Neural cell (in vitro differentiated cells): ENCODE measurements around the gene SLC39A2. TPM values are rescaled to one million over a fixed set of nuclear protein-coding genes. Genes with fewer than 3 reads are reported as not detected.

Experiments used
- H2AFZ ChIP-seq: fragments of 200-600, 300-800 bp; sonication (generic), shearing (Covaris generic); 2 replicates; pipeline ENCODE4 v1.6.0; 2014; ENCODE audit warnings: low read depth, mild to moderate bottlenecking, antibody characterized with exemption, low read length, moderate library complexity
- H3F3A ChIP-seq: fragments of 200-600 bp; shearing (Covaris generic); 2 replicates; pipeline ENCODE4 v1.6.1; 2016; ENCODE audit warnings: mild to moderate bottlenecking, moderate library complexity, mixed read lengths, antibody characterized with exemption, low read length; ENCODE audit not compliant: insufficient read depth, poor library complexity, severe bottlenecking
- H3K27ac ChIP-seq: fragments of 200-600, 300-800 bp; sonication (generic), shearing (Covaris generic); 2 replicates; pipeline ENCODE4 v1.5.1; 2014; ENCODE audit warnings: mild to moderate bottlenecking, low read length, moderate library complexity
- H3K27me3 ChIP-seq: fragments of 300-800, 200-600 bp; sonication (generic), shearing (Covaris generic); 2 replicates; pipeline ENCODE4 v1.6.0; 2014; ENCODE audit warnings: mild to moderate bottlenecking, low read depth, low read length, moderate library complexity; ENCODE audit not compliant: insufficient read depth
- H3K36me3 ChIP-seq: fragments of 300-800, 200-600 bp; sonication (generic), shearing (Covaris generic); 2 replicates; pipeline ENCODE4 v1.5.1; 2014; ENCODE audit warnings: mild to moderate bottlenecking, antibody characterized with exemption, low read length, moderate library complexity; ENCODE audit not compliant: insufficient read depth
- H3K4me2 ChIP-seq: fragments of 300-800, 200-600 bp; sonication (generic), shearing (Covaris generic); 2 replicates; pipeline ENCODE4 v1.6.0; 2014; ENCODE audit warnings: mild to moderate bottlenecking, low read length
- H3K4me3 ChIP-seq: fragments of 300-800, 200-600 bp; sonication (generic), shearing (Covaris generic); 2 replicates; pipeline ENCODE4 v1.5.1; 2014; ENCODE audit warnings: mild to moderate bottlenecking, low read length, moderate library complexity
- H3K79me2 ChIP-seq: fragments of 200-600 bp; shearing (Covaris generic); replicated peaks from 2 replicates; pipeline ENCODE4 v1.6.0; 2014; ENCODE audit warnings: mild to moderate bottlenecking, low read length, moderate library complexity; ENCODE audit not compliant: insufficient read depth
- H3K9ac ChIP-seq: fragments of 300-800, 200-600 bp; sonication (generic), shearing (Covaris generic); 2 replicates; pipeline ENCODE4 v1.6.1; 2016; ENCODE audit warnings: mild to moderate bottlenecking, low read length, mixed read lengths
- H3K9me2 ChIP-seq: fragments of 200-600 bp; shearing (Covaris generic); 2 replicates; pipeline ENCODE4 v1.6.1; 2016; ENCODE audit warnings: mild to moderate bottlenecking, low read length, mixed read lengths; ENCODE audit not compliant: insufficient read depth
- H3K9me3 ChIP-seq: fragments of 200-600, 300-800 bp; sonication (generic), shearing (Covaris generic); 2 replicates; pipeline ENCODE4 v1.6.1; 2016; ENCODE audit warnings: mild to moderate bottlenecking, mixed run types, low read length, moderate library complexity, mixed read lengths
- H4K20me1 ChIP-seq: fragments of 200-600 bp; shearing (Covaris generic); 2 replicates; pipeline ENCODE4 v1.6.1; 2016; ENCODE audit warnings: mild to moderate bottlenecking, mixed run types; ENCODE audit not compliant: insufficient read depth
- EZH2 ChIP-seq: fragments of 200-600, 300-800 bp; shearing (Covaris generic), sonication (generic); IDR thresholded peaks from 2 replicates; pipeline ENCODE4 v1.6.1; 2014; ENCODE audit warnings: antibody characterized with exemption, low read length, borderline replicate concordance, mild to moderate bottlenecking; ENCODE audit not compliant: insufficient read depth, poor library complexity, severe bottlenecking
- POLR2AphosphoS5 ChIP-seq: IDR thresholded peaks from 2 replicates; pipeline ENCODE4 v1.6.1; 2012
- RAD21 ChIP-seq: fragments of 450-650 bp; conservative IDR thresholded peaks from 2 replicates; pipeline ENCODE4 v1.6.1; 2014; ENCODE audit warnings: antibody characterized with exemption, mild to moderate bottlenecking, moderate library complexity
- SMC3 ChIP-seq: fragments of 450-650 bp; conservative IDR thresholded peaks from 2 replicates; pipeline ENCODE4 v1.6.1; 2014; ENCODE audit warnings: antibody characterized with exemption, mild to moderate bottlenecking, moderate library complexity; ENCODE audit not compliant: poor library complexity
- TAF1 ChIP-seq: IDR thresholded peaks from 2 replicates; pipeline ENCODE4 v1.6.1; 2012; ENCODE audit warnings: low read depth
- polyA plus RNA-seq: library from polyadenylated mRNA; depleted of rRNA; stranded (reverse); fragments of >200 nt; gene quantifications from 2 replicates; pipeline ENCODE4 v1.2.3, GENCODE V29; 2014
- TF ChIP-seq, protein P1 (sequence below): IDR thresholded peaks from 2 replicates; pipeline ENCODE4 v1.6.1; 2012; ENCODE audit warnings: borderline replicate concordance
- TF ChIP-seq, protein P2 (sequence below): fragments of 450-650 bp; IDR thresholded peaks from 2 replicates; pipeline ENCODE4 v1.5.1; 2014; ENCODE audit warnings: antibody characterized with exemption, mild to moderate bottlenecking, moderate library complexity; ENCODE audit not compliant: poor library complexity, severe bottlenecking

Gene SLC39A2
- polyA plus RNA-seq, 1 donor from 2014 or later: not detected

DNA sequence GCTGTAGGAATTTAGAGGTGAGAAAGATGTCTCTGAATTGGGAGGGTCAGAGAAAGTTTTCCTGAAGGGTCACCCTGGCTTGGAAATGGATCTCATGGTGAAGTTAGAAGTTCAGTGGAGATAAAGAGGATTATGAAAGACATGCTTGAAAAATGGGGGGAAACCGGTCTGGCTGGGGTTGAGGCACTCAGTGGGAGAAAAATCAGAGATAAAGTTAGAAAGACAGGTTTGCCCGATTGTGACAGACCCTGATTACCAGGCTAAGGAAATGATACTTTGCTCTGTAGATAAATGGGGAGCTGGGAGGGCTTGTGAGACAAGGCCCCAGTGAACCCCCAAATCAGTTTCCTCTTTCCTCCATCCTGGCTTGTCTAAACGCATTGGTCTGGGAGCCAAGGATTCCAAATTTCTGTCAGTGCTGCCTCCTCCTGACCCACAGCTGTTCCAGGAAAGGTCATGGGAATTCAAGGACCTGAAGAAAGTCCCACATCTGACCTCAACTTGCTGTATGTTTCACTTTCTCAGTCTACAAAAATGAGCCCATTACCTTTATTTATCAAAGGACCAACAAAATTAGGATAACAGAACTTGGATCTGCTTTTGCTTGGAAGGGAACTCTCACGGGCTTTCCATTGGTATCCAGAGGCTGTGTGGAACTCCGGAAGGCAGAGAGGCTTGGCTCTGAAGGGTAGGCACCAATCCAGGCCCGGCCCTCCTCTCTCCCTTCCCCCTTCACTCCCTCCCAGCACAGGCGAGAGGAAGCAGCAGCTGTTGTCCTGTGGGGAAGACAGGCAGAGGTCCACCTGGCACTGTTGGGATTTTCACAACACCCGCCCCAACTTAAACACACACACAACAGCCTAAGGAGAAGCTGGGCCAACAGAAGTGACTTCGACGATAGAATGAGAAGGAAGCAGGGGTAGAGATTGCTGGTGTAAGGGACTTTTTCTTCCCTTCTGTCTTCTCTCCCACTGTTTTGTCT is 39.6 kb downstream of the SLC39A2 start:
- TF ChIP-seq, protein P1, sequence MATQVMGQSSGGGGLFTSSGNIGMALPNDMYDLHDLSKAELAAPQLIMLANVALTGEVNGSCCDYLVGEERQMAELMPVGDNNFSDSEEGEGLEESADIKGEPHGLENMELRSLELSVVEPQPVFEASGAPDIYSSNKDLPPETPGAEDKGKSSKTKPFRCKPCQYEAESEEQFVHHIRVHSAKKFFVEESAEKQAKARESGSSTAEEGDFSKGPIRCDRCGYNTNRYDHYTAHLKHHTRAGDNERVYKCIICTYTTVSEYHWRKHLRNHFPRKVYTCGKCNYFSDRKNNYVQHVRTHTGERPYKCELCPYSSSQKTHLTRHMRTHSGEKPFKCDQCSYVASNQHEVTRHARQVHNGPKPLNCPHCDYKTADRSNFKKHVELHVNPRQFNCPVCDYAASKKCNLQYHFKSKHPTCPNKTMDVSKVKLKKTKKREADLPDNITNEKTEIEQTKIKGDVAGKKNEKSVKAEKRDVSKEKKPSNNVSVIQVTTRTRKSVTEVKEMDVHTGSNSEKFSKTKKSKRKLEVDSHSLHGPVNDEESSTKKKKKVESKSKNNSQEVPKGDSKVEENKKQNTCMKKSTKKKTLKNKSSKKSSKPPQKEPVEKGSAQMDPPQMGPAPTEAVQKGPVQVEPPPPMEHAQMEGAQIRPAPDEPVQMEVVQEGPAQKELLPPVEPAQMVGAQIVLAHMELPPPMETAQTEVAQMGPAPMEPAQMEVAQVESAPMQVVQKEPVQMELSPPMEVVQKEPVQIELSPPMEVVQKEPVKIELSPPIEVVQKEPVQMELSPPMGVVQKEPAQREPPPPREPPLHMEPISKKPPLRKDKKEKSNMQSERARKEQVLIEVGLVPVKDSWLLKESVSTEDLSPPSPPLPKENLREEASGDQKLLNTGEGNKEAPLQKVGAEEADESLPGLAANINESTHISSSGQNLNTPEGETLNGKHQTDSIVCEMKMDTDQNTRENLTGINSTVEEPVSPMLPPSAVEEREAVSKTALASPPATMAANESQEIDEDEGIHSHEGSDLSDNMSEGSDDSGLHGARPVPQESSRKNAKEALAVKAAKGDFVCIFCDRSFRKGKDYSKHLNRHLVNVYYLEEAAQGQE: no peak
- TF ChIP-seq TAF1: no peak
- TF ChIP-seq, protein P2, sequence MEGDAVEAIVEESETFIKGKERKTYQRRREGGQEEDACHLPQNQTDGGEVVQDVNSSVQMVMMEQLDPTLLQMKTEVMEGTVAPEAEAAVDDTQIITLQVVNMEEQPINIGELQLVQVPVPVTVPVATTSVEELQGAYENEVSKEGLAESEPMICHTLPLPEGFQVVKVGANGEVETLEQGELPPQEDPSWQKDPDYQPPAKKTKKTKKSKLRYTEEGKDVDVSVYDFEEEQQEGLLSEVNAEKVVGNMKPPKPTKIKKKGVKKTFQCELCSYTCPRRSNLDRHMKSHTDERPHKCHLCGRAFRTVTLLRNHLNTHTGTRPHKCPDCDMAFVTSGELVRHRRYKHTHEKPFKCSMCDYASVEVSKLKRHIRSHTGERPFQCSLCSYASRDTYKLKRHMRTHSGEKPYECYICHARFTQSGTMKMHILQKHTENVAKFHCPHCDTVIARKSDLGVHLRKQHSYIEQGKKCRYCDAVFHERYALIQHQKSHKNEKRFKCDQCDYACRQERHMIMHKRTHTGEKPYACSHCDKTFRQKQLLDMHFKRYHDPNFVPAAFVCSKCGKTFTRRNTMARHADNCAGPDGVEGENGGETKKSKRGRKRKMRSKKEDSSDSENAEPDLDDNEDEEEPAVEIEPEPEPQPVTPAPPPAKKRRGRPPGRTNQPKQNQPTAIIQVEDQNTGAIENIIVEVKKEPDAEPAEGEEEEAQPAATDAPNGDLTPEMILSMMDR: no peak
- no peak for TF ChIP-seq RAD21
- TF ChIP-seq SMC3: no peak
- no peak for TF ChIP-seq EZH2
- TF ChIP-seq POLR2AphosphoS5: no peak
- H4K20me1 ChIP-seq: no peaks in the 10 kb centered on the region
- H2AFZ ChIP-seq: no peak overlapping the region
- H3K4me3 ChIP-seq: no peak overlapping the region
- H3F3A ChIP-seq: no peaks in the 10 kb centered on the region
- no peaks in the 10 kb centered on the region for H3K36me3 ChIP-seq
- H3K27me3 ChIP-seq: no peaks in the 10 kb centered on the region
- H3K79me2 ChIP-seq: no peaks in the 10 kb centered on the region
- H3K9me3 ChIP-seq: no peaks in the 10 kb centered on the region
- H3K9me2 ChIP-seq: no peaks in the 10 kb centered on the region
- H3K4me2 ChIP-seq: no peak overlapping the region
- H3K27ac ChIP-seq: no peak overlapping the region
- no peak overlapping the region for H3K9ac ChIP-seq

DNA sequence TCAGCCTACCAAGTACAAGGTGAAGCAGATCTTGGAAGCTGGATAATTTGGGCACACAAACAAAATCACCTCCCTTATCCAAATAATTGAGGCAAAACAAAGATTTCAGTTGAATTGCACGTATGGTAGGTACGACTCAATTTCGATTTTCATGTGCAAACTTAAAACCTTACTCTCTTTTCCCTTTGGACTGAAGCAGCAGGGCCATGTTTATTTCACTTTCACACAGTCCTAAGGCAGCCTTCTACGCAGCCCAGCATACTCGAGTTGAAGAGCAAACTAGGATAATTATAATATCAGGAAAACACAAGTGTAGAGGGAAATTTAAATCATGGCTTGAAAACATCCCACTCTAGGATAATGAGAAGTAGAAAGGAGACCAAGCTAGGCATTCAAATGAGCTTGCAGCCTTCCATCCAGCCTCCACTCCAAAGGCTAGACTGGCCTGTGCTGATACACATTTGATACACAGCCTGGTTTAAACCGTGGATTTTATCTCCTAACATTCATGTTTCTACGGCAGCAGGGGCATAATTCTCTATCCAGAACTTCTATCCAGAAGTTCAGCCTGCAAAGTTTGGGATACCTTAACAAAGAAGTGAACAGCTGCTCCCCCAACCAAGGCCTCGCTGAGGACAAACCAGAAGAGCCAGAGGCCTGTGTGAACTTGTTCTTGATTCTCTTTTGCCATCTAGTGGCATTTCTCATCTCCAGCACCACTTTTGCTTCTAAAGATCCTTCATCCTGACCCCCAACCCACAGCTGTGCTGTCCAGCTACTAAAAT is 40.7 kb downstream of the SLC39A2 start:
- no peak overlapping the region for H3K4me3 ChIP-seq
- H3K9me3 ChIP-seq: no peaks in the 10 kb centered on the region
- H3K27ac ChIP-seq: no peak overlapping the region
- no peak overlapping the region for H2AFZ ChIP-seq
- H3K9me2 ChIP-seq: no peaks in the 10 kb centered on the region
- no peaks in the 10 kb centered on the region for H3K27me3 ChIP-seq
- no peaks in the 10 kb centered on the region for H3F3A ChIP-seq
- no peaks in the 10 kb centered on the region for H4K20me1 ChIP-seq
- H3K36me3 ChIP-seq: no peaks in the 10 kb centered on the region
- H3K9ac ChIP-seq: no peak overlapping the region
- TF ChIP-seq RAD21: peak; percentile 78
- TF ChIP-seq POLR2AphosphoS5: no peak
- TF ChIP-seq, protein P2: peak; percentile 76
- peak; percentile 76 for TF ChIP-seq SMC3
- no peak overlapping the region for H3K4me2 ChIP-seq
- no peaks in the 10 kb centered on the region for H3K79me2 ChIP-seq
